ENCODE results near the gene PTRHD1.
A peak's percentile ranks its signal among the peaks of the same experiment; 100 is the strongest.
"Not testable (repeated sequence)": the region's sequence is repeated elsewhere in the genome, so short reads cannot be mapped to it uniquely, and the experiment has no call there.

PTRHD1 gene

GRCh38 chr2:24806661-24807036 is 13.5 kb upstream of the PTRHD1 start:
- no peak for DNase-seq

GRCh38 chr2:24805811-24806660 is 12.8 kb upstream of the PTRHD1 start:
- DNase-seq, result not testable (repeated sequence)

- DNase-seq, result not testable (repeated sequence)
Measured at GRCh38 chr2:24800487-24800886, 7.3 kb upstream of the PTRHD1 start.

GRCh38 chr2:24797644-24798043 is 4.5 kb upstream of the PTRHD1 start:
- no peak for DNase-seq

GRCh38 chr2:24793761-24794435 is 707 bp upstream of the PTRHD1 start:
- DNase-seq, result peak in 1 of 5 donors; percentile 23

GRCh38 chr2:24792542-24792873 is 683 bp downstream of the PTRHD1 start:
- DNase-seq, result no peak

- DNase-seq, result no peak
Measured at GRCh38 chr2:24791452-24791851, 1.7 kb downstream of the PTRHD1 start.

- DNase-seq, result no peak
Measured at GRCh38 chr2:24788816-24789215, 4.4 kb downstream of the PTRHD1 start.

- no peak for DNase-seq
Measured at GRCh38 chr2:24787532-24787931, 5.7 kb downstream of the PTRHD1 start.

GRCh38 chr2:24785671-24786321 is 7.4 kb downstream of the PTRHD1 start:
- no peak for DNase-seq

GRCh38 chr2:24783641-24784040 is 9.6 kb downstream of the PTRHD1 start:
- DNase-seq, result no peak

GRCh38 chr2:24779116-24779515 is 14.1 kb downstream of the PTRHD1 start:
- DNase-seq, result no peak

GRCh38 chr2:24774373-24774772 is 18.8 kb downstream of the PTRHD1 start:
- DNase-seq, result no peak

- no peak for DNase-seq
Measured at GRCh38 chr2:24771764-24772586, 21.2 kb downstream of the PTRHD1 start.

GRCh38 chr2:24771061-24771460 is 22.1 kb downstream of the PTRHD1 start:
- DNase-seq, result no peak

- no peak for DNase-seq
Measured at GRCh38 chr2:24768601-24769000, 24.6 kb downstream of the PTRHD1 start.

- DNase-seq, result no peak
Measured at GRCh38 chr2:24768013-24768412, 25.2 kb downstream of the PTRHD1 start.

- peak in 1 of 5 donors; percentile 14 for DNase-seq
Measured at GRCh38 chr2:24766609-24767008, 26.6 kb downstream of the PTRHD1 start.

GRCh38 chr2:24763843-24764242 is 29.3 kb downstream of the PTRHD1 start:
- DNase-seq, result no peak

GRCh38 chr2:24762518-24762917 is 30.7 kb downstream of the PTRHD1 start:
- DNase-seq, result no peak

GRCh38 chr2:24761866-24762265 is 31.3 kb downstream of the PTRHD1 start:
- no peak for DNase-seq

- no peak for DNase-seq
Measured at GRCh38 chr2:24756789-24757188, 36.4 kb downstream of the PTRHD1 start.

Data from T-helper 1 cell (primary cell).